ENCODE measurements around the gene PSMB2. TPM values are rescaled to one million over a fixed set of nuclear protein-coding genes. Genes with fewer than 3 reads are reported as not detected.
A peak's percentile ranks its signal among the peaks of the same experiment; 100 is the strongest.

Gene PSMB2
- total RNA-seq (2021; fragmentation: NEBNext Ultra II Directional; extraction: Animal tissue kit (Norgen Biotek cat#: 25700)) (88.2 and 91.4 TPM in 2 replicates), polyA plus RNA-seq (2011; rRNA removed) (94.0 and 101 TPM in 2 replicates), polyA minus RNA-seq (2011; rRNA and poly(A)+ RNA removed) (59.7 and 62.8 TPM in 2 replicates)
- polyA plus RNA-seq (2011; cell fraction: cytosol; rRNA removed) = 67.5 TPM
- 60.6 TPM for polyA plus RNA-seq (2011; cell fraction: nucleus; rRNA removed)
- 90.8 to 102 TPM (median 101 TPM) in 4 replicates for polyA plus RNA-seq (2012, experiment 1 of 2)
- 71.5 TPM for polyA plus RNA-seq (2012, experiment 2 of 2)
- polyA plus RNA-seq (2013, experiment 1 of 2) = 157 TPM
- 164 TPM for polyA plus RNA-seq (2013, experiment 2 of 2)
- polyA minus RNA-seq (2011; cell fraction: cytosol; rRNA and poly(A)+ RNA removed) = 41.5 TPM
- 22.3 TPM for polyA minus RNA-seq (2011; cell fraction: nucleus; rRNA and poly(A)+ RNA removed)
- long read RNA-seq, experiment 1, transcript PSMB2-201 (6 exons, 2,701 nt) = major isoform, 211 of 270 reads
- long read RNA-seq, experiment 1, partial matches to known transcripts = 22 of 270 reads
- long read RNA-seq, experiment 1, other reads (novel, unspliced or antisense) = 37 of 270 reads
- long read RNA-seq, experiment 2, transcript PSMB2-201 (6 exons, 2,701 nt) = major isoform, 328 of 335 reads
- long read RNA-seq, experiment 2, partial matches to known transcripts = 1 of 335 reads
- long read RNA-seq, experiment 2, other reads (novel, unspliced or antisense) = 6 of 335 reads

GRCh38 chr1:35641233-35641866 is at the start of gene PSMB2:
Gene PSMB2, minus strand, starts transcription at chr1:35641526. Its CDS starts 94 bp downstream, at chr1:35641432.
- Histone ChIP-seq H3K23ac (ENCODE audit: insufficient read length) (no peak within 1 kb of the TSS), H3K14ac (ENCODE audit: insufficient read length) (no peak within 1 kb of the TSS), H2AK5ac (ENCODE audit: low read depth, low read length) (no peak within 1 kb of the TSS), H3K27me3 (replicated peaks in 1 of 4; ENCODE audit: control insufficient read depth in 3 of 4, extremely low read depth in 1 of 4, insufficient read depth in 3 of 4, low read length in 3 of 4) (no peaks in the 10 kb centered on the region), H2AFZ (ENCODE audit: low read length) (peak within 1 kb of the TSS; percentile 92), H2BK12ac (ENCODE audit: low read depth, low read length) (no peak within 1 kb of the TSS; the same call in 1 of the 2 replicates), H3K4me1 (replicated peaks in 1 of 4; ENCODE audit: control insufficient read depth in 3 of 4, insufficient read depth in 4 of 4, low read length in 3 of 4) (no peaks in the 10 kb centered on the region), H3K36me3 (ENCODE audit: control insufficient read depth in 2 of 4, insufficient read depth in 4 of 4, low read length in 3 of 4) (peaks cover 0 to 4% (median 0%) of the 10 kb centered on the region in 4 experiments; a peak in 1 of 8 replicates), H3K27ac (ENCODE audit: low read depth, low read length) (peak within 1 kb of the TSS; percentile 88), H3K4me3 (ENCODE audit: extremely low read depth in 1 of 4, insufficient read depth in 2 of 4, low read depth in 3 of 4, low read length in 4 of 4) (peak within 1 kb of the TSS; percentile 78 to 99 (median 90)), H2BK15ac (ENCODE audit: low read length) (no peak within 1 kb of the TSS; the same call in 1 of the 2 replicates), H3K9me3 (ENCODE audit: insufficient read depth in 2 of 2, low read depth in 1 of 2, low read length in 1 of 2) (no peaks in the 10 kb centered on the region), H4K91ac (replicated peaks; ENCODE audit: insufficient read length, low read length) (peak within 1 kb of the TSS; percentile 85), H4K5ac (ENCODE audit: insufficient read length, low read depth, low read length) (peak within 1 kb of the TSS; percentile 88), H3K4me2 (ENCODE audit: insufficient read depth in 1 of 2, low read depth in 2 of 2, low read length in 2 of 2) (peak within 1 kb of the TSS; percentile 70 to 81), H4K20me1 (replicated peaks in 1 of 2; ENCODE audit: control insufficient read depth in 1 of 2, insufficient read depth in 2 of 2, low read length in 2 of 2) (no peaks in the 10 kb centered on the region), H3K9ac (replicated peaks in 1 of 4; ENCODE audit: extremely low read depth in 1 of 4, low read depth in 3 of 4, low read length in 3 of 4) (peak within 1 kb of the TSS; percentile 96 to 100 (median 98)), H2BK20ac (ENCODE audit: low read length) (no peak within 1 kb of the TSS), H4K8ac (ENCODE audit: extremely low read depth, insufficient read depth, low read length) (peak within 1 kb of the TSS; percentile 99), H3K18ac (ENCODE audit: extremely low read depth, low read length) (peak within 1 kb of the TSS; percentile 92), H2BK5ac (ENCODE audit: low read depth, low read length) (peak within 1 kb of the TSS; percentile 93), H3K79me2 (ENCODE audit: control insufficient read depth in 1 of 2, insufficient read depth in 2 of 2, low read length in 2 of 2) (peaks cover 14 to 48% of the 10 kb centered on the region in 2 experiments), H3K4ac (replicated peaks; ENCODE audit: insufficient read length, low read depth, low read length) (peak within 1 kb of the TSS; percentile 89), H3K79me1 (ENCODE audit: low read depth, low read length) (peaks cover 3% of the 10 kb centered on the region; the same call in 1 of the 2 replicates), H3K56ac (replicated peaks; ENCODE audit: insufficient read length, low read depth, low read length) (peak within 1 kb of the TSS; percentile 85), H2BK120ac (replicated peaks; ENCODE audit: low read depth, low read length) (no peak within 1 kb of the TSS), H3K23me2 (ENCODE audit: low read depth, low read length) (peaks cover 2% of the 10 kb centered on the region; the same call in 1 of the 2 replicates)
- POLR2A ChIA-PET (ENCODE audit: partially characterized antibody) = interaction anchor here (0.6 to 1.7 kb wide), 7 partner anchors 9 to 290 kb away, joined by 3 to 5 read pairs (median 3); partner anchors contain the start of gene AGO3
- DNase-seq (ENCODE audit: low read depth in 1 of 2, low spot score in 2 of 2) = peak; percentile 84 to 99
- peak; percentile 28 for FAIRE-seq
- 2% methylated on average over 43 of the region's 43 CpGs; no CpG with 5 or more reads in 1 of the 2 experiments for WGBS, 2 experiments (ENCODE audit: extremely low coverage in 1 of 2, insufficient coverage in 1 of 2, insufficient read length in 1 of 2, insufficient replicate concordance in 2 of 2, low coverage in 1 of 2, low lambda C conversion rate in 2 of 2, missing lambda C conversion rate in 1 of 2)
- CTCF ChIA-PET (ENCODE audit: partially characterized antibody) = no interaction called here
- no peak for TF ChIP-seq SP1 (IDR thresholded peaks at IDR 0.05; ENCODE audit: low read depth, low read length)
- no peak for TF ChIP-seq SP2 (IDR thresholded peaks at IDR 0.05; ENCODE audit: low read length)
- no peak for TF ChIP-seq ATF2 (IDR thresholded peaks at IDR 0.05; ENCODE audit: low read length)
- peak; percentile 93 for TF ChIP-seq TBP (IDR thresholded peaks at IDR 0.05; ENCODE audit: low read depth, low read length)
- TF ChIP-seq SIN3A (conservative IDR thresholded peaks at IDR 0.05 in 1 of 2, IDR thresholded peaks at IDR 0.05 in 1 of 2; ENCODE audit: low read depth in 1 of 2, low read length in 2 of 2) = peak; percentile 84 to 88; a peak in 2 of 4 replicates
- TF ChIP-seq CHD2 (IDR thresholded peaks at IDR 0.05; ENCODE audit: low read length) = peak; percentile 97
- no peak for TF ChIP-seq NANOG (IDR thresholded peaks at IDR 0.05; ENCODE audit: insufficient read depth, low read depth, low read length, poor library complexity, severe bottlenecking)

Measured in H1 (cell line).